Transverse colon (tissue), 4 donors: ENCODE results near the gene MSMB. TPM values are rescaled to one million over a fixed set of nuclear protein-coding genes. Genes with fewer than 3 reads are reported as not detected.

Experiments used
- DNase-seq: peaks from one replicate; pipeline ENCODE4 v3.0.0-alpha.2; 2019
- H3K27ac ChIP-seq, 4 donors: fragments of 200-600 bp; sonication (generic); 2 replicates each; pipeline ENCODE4 v1.5.1; 2016 to 2018; ENCODE audit warnings: inconsistent platforms in 4 of 4
- H3K27me3 ChIP-seq: fragments of 200-600 bp; sonication (generic); 2 replicates; pipeline ENCODE4 v1.5.1; 2017; ENCODE audit warnings: inconsistent platforms
- H3K36me3 ChIP-seq, 4 donors: fragments of 200-600 bp; sonication (generic); 2 replicates each; pipeline ENCODE4 v1.5.1; 2017 to 2019; ENCODE audit warnings: inconsistent platforms in 4 of 4
- H3K4me1 ChIP-seq, 4 donors: fragments of 200-600 bp; sonication (generic); 2 replicates each; pipeline ENCODE4 v1.5.1; 2017 to 2020; ENCODE audit warnings: inconsistent platforms in 4 of 4
- H3K4me3 ChIP-seq, 4 donors: fragments of 200-600 bp; sonication (generic); 1 replicate in 1 of 4; 2 replicates in 3 of 4; pipeline versions ENCODE4 v1.5.1 to v1.6.1; 2017 to 2019; ENCODE audit warnings: inconsistent platforms in 4 of 4
- H3K9me3 ChIP-seq, 2 donors: fragments of 200-600 bp; sonication (generic); 2 replicates each; pipeline ENCODE4 v1.5.1; 2017 to 2019; ENCODE audit warnings: inconsistent platforms in 2 of 2
- EP300 ChIP-seq: sonication (generic); formaldehyde crosslinking; IDR thresholded peaks from one replicate; pipeline ENCODE4 v1.6.1; 2017; ENCODE audit warnings: antibody characterized with exemption, low read depth
- POLR2A ChIP-seq: fragments of 450-650 bp; IDR thresholded peaks from one replicate; pipeline ENCODE4 v1.6.1; 2016; ENCODE audit warnings: antibody characterized with exemption, mild to moderate bottlenecking, moderate library complexity
- POLR2AphosphoS5 ChIP-seq, 3 donors: sonication (generic); formaldehyde crosslinking; IDR thresholded peaks; one replicate each; pipeline ENCODE4 v1.6.1; 2016; ENCODE audit warnings: antibody characterized with exemption in 3 of 3
- WGBS, 2 donors: methylation state at CpG; one replicate each; pipeline ENCODE4 v1.1.5; 2018; ENCODE audit warnings: low coverage in 1 of 2; 5-methylcytosine and 5-hydroxymethylcytosine counted together
- in situ Hi-C, 4 donors: fragments of 200-750 bp; cut with MboI; loops; one replicate each; pipeline versions ENCODE4 v1.15.0 to v1.15.1; 2017; ENCODE audit warnings: low sequenced_read_pairs in 3 of 4, low pct_ligation_motif_present in 1 of 4, low pct_unique_long_range_greater_than_20kb in 1 of 4
- intact Hi-C: fragments of 100-400 bp; cut with DNase I; formaldehyde crosslinking; loops from one replicate; pipeline ENCODE4 v1.15.1; 2023; ENCODE audit warnings: low total_unique reads
- total RNA-seq, 4 donors: library from RNA; depleted of rRNA; stranded (reverse); fragments of >200 nt; gene quantifications; one replicate each; pipeline ENCODE4 v1.1.0, GENCODE V29; 2016
- TF ChIP-seq, protein P1 (sequence below), 5 experiments: fragments of 200-600 bp in 3 of 5; fragments of 450-650 bp in 2 of 5; sonication (generic) in 3 of 5; IDR thresholded peaks; 1 replicate in 2 of 5; 2 replicates in 3 of 5; pipeline ENCODE4 v1.5.1; 2016 to 2017; ENCODE audit warnings: antibody characterized with exemption in 5 of 5, inconsistent platforms in 3 of 5, mild to moderate bottlenecking in 2 of 5, moderate library complexity in 1 of 5

MSMB gene
- total RNA-seq, 4 donors from 2014 or later, result not detected

DNA sequence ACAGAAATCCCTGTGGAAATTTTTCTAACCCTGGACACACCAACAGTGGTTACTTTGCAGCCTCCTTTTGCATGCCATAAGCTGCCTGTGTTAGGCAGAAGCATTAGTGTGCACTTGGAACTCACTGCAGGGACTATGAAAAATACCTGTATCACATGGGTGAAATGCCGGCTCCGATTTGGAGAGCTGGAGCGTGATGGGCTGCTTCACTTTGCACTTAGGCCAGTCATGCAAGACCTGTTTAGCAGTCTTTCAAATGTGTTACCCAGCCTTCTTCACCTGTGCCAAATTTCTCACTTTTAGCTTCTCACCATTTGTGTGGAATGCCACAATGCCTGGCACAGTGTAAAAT is 26.9 kb downstream of the MSMB start:
- no peak for DNase-seq
- 94% methylated on average over 3 of the region's 3 CpGs; no CpG with 5 or more reads in 1 of the 2 donors for WGBS, 2 donors
- no peak for TF ChIP-seq POLR2AphosphoS5 (IDR thresholded peaks at IDR 0.05)
- TF ChIP-seq POLR2A, result no peak
- no peak for TF ChIP-seq EP300
- TF ChIP-seq, protein P1, sequence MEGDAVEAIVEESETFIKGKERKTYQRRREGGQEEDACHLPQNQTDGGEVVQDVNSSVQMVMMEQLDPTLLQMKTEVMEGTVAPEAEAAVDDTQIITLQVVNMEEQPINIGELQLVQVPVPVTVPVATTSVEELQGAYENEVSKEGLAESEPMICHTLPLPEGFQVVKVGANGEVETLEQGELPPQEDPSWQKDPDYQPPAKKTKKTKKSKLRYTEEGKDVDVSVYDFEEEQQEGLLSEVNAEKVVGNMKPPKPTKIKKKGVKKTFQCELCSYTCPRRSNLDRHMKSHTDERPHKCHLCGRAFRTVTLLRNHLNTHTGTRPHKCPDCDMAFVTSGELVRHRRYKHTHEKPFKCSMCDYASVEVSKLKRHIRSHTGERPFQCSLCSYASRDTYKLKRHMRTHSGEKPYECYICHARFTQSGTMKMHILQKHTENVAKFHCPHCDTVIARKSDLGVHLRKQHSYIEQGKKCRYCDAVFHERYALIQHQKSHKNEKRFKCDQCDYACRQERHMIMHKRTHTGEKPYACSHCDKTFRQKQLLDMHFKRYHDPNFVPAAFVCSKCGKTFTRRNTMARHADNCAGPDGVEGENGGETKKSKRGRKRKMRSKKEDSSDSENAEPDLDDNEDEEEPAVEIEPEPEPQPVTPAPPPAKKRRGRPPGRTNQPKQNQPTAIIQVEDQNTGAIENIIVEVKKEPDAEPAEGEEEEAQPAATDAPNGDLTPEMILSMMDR (IDR thresholded peaks at IDR 0.05), result no peak
- intact Hi-C loops (no loop called here), in situ Hi-C loops (no loop called here)
- Histone ChIP-seq H3K27me3 (no peaks in the 10 kb centered on the region), H3K27ac (peak overlapping the region; percentile 23 to 49 (median 32)), H3K4me1 (peaks cover 21 to 68% (median 52%) of the 10 kb centered on the region in 4 donors), H3K36me3 (peaks cover 0 to 3% (median under 1%) of the 10 kb centered on the region in 4 donors), H3K4me3 (no peak overlapping the region), H3K9me3 (no peaks in the 10 kb centered on the region)

DNA sequence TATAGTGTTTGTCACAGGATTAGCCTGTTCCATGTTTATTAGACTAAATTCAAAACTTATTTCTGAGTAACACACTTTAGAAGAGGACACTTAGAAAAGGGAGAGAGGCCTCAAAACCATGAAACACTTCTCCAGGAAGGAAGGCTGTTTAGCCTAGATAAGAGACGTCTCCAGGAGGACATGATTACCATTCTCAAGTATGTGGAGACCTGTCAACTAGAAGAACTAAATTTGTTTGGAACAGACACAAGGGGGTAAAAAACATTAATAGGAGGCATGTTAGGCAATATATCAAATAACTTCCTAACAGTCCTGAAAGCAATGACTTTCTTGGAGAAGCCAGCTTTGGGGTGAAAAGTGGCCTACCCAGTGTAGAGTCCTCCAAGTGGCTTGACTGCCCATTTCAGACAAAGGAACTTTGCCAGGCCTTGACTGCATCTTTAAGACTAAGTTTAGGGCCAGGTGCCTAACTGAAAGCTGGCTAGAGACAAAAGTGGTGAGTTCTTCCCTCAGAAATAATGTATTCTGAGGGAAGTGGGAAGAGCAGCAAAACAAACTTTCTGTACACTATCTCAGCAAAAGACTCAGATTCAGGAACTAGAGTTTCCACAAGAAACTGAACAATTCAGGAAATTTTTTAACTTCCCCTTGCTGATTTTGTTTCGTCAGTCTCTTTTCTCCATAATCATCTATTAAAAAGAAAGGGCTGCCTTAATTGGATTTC is 27.5 kb downstream of the MSMB start:
- intact Hi-C loops, result no loop called here
- H3K36me3 ChIP-seq, result peaks cover 0 to 8% (median 3%) of the 10 kb centered on the region in 4 donors
- no peak overlapping the region for H3K4me3 ChIP-seq
- H3K27me3 ChIP-seq, result no peaks in the 10 kb centered on the region
- no peak for DNase-seq
- H3K27ac ChIP-seq, result peak overlapping the region in 2 of 4 donors; percentile 23 to 49
- H3K4me1 ChIP-seq, result peaks cover 15 to 63% (median 46%) of the 10 kb centered on the region in 4 donors
- TF ChIP-seq EP300 (no peak), POLR2A (no peak), POLR2AphosphoS5 (IDR thresholded peaks at IDR 0.05) (no peak)
- TF ChIP-seq, protein P1 (IDR thresholded peaks at IDR 0.05), result no peak
- 38 to 57% methylated on average over 2 of the region's 2 CpGs for WGBS, 2 donors
- no peaks in the 10 kb centered on the region for H3K9me3 ChIP-seq
- in situ Hi-C loops, result no loop called here

DNA sequence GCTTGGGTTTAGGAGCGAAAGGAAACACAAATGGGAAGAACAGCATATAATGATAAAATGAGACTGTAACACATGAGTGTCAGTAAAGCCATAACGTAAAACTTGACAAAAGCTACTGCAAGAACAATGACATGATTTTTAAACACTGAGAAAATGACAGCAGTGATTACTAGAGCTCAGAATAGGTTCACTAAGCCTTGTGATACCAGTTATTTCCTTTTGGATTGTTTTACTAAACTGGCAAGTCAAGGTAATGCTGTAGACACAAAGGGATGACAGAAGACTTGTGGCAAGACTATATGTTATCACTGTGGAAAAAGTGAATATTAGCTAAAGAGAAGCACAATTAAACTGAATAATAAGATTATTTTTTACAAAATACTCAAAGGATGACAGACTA is 28.3 kb downstream of the MSMB start:
- TF ChIP-seq EP300 (no peak), POLR2AphosphoS5 (IDR thresholded peaks at IDR 0.05) (no peak), POLR2A (no peak)
- TF ChIP-seq, protein P1 (IDR thresholded peaks at IDR 0.05), result no peak
- Histone ChIP-seq H3K9me3 (no peaks in the 10 kb centered on the region), H3K4me1 (peaks cover 15 to 58% (median 41%) of the 10 kb centered on the region in 4 donors), H3K27ac (no peak overlapping the region), H3K36me3 (peaks cover 0 to 17% (median 8%) of the 10 kb centered on the region in 4 donors), H3K4me3 (no peak overlapping the region), H3K27me3 (no peaks in the 10 kb centered on the region)
- intact Hi-C loops (no loop called here), in situ Hi-C loops (no loop called here)
- no peak for DNase-seq
- 78 to 79% methylated on average over 2 of the region's 2 CpGs for WGBS, 2 donors

DNA sequence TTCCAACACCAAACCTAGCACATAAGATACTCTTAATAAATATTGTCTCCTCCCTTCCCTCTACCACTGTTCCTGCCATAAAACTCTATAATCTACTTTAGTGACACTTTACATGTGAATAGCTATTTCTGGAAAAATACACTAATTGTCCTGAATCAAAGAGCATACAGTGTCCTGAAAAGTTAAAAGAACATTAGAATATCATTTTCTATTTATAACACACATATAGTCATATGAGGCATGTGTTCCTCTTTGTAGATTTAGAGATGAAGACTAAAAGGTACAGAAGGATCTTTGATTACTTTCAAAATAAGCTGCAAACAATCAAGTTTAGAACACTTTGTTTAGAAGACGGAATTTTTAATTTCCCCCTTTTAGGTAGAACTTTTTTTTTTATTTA is 29.3 kb downstream of the MSMB start:
- peaks cover 0 to 25% (median 13%) of the 10 kb centered on the region in 4 donors for H3K36me3 ChIP-seq
- no peaks in the 10 kb centered on the region for H3K9me3 ChIP-seq
- H3K4me3 ChIP-seq, result no peak overlapping the region
- H3K27ac ChIP-seq, result no peak overlapping the region
- WGBS, 2 donors, result 90% methylated on average over 1 of the region's 1 CpG
- intact Hi-C loops (no loop called here), in situ Hi-C loops (no loop called here)
- TF ChIP-seq, protein P1 (IDR thresholded peaks at IDR 0.05), result no peak
- H3K27me3 ChIP-seq, result no peaks in the 10 kb centered on the region
- peaks cover 10 to 48% (median 33%) of the 10 kb centered on the region in 4 donors for H3K4me1 ChIP-seq
- no peak for DNase-seq
